Tibial nerve (tissue), 4 donors: Measurements from ENCODE around the gene PRSS22. TPM values are rescaled to one million over a fixed set of nuclear protein-coding genes. Genes with fewer than 3 reads are reported as not detected.
"Not testable (repeated sequence)": the region's sequence is repeated elsewhere in the genome, so short reads cannot be mapped to it uniquely, and the experiment has no call there.

Source experiments
- DNase-seq, 2 donors: peaks; one replicate each; pipeline ENCODE4 v3.0.0-alpha.2; 2019; ENCODE audit warnings: low spot score in 2 of 2
- H3K27ac ChIP-seq, 4 donors: fragments of 200-600 bp; sonication (generic) in 3 of 4; one replicate each; pipeline ENCODE4 v1.5.1; 2017 to 2019; ENCODE audit warnings: mild to moderate bottlenecking in 1 of 4
- H3K27me3 ChIP-seq, 2 donors: fragments of 200-600 bp; sonication (generic) in 1 of 2; one replicate each; pipeline versions ENCODE4 v1.5.1 to v1.6.0; 2017 to 2019
- H3K36me3 ChIP-seq, 3 donors: fragments of 200-600 bp; sonication (generic); one replicate each; pipeline ENCODE4 v1.5.1; 2018 to 2019
- H3K4me1 ChIP-seq, 4 donors: fragments of 200-600 bp; sonication (generic) in 3 of 4; one replicate each; pipeline ENCODE4 v1.5.1; 2017 to 2019
- H3K4me3 ChIP-seq, 4 donors: fragments of 200-600 bp; sonication (generic) in 3 of 4; one replicate each; pipeline ENCODE4 v1.5.1; 2017 to 2019; ENCODE audit warnings: mild to moderate bottlenecking in 1 of 4, moderate library complexity in 1 of 4
- H3K9me3 ChIP-seq, 4 donors: fragments of 200-600 bp; sonication (generic) in 3 of 4; one replicate each; pipeline ENCODE4 v1.5.1; 2017 to 2019
- EP300 ChIP-seq, 2 donors: sonication (generic); formaldehyde crosslinking; IDR thresholded peaks; one replicate each; pipeline ENCODE4 v1.6.1; 2017; ENCODE audit warnings: antibody characterized with exemption in 2 of 2, mild to moderate bottlenecking in 1 of 2
- POLR2A ChIP-seq, 2 donors: fragments of 450-650 bp; IDR thresholded peaks; one replicate each; pipeline ENCODE4 v1.6.1; 2017; ENCODE audit warnings: antibody characterized with exemption in 2 of 2, mild to moderate bottlenecking in 2 of 2, moderate library complexity in 2 of 2
- WGBS, 2 donors: methylation state at CpG; one replicate each; pipeline ENCODE4 v1.1.5; 2018; 5-methylcytosine and 5-hydroxymethylcytosine counted together
- total RNA-seq, 4 donors: library from RNA; depleted of rRNA; stranded (reverse); fragments of >200 nt; gene quantifications; one replicate each; pipeline ENCODE4 v1.1.0, GENCODE V29; 2016
- TF ChIP-seq, protein P1 (sequence below), 5 experiments: fragments of 200-600 bp in 3 of 5; fragments of 450-650 bp in 2 of 5; sonication (generic) in 3 of 5; IDR thresholded peaks; one replicate each; pipeline ENCODE4 v1.5.1; 2016 to 2019; ENCODE audit warnings: antibody characterized with exemption in 5 of 5, mild to moderate bottlenecking in 3 of 5, moderate library complexity in 2 of 5

Gene PRSS22
- not detected for total RNA-seq

DNA sequence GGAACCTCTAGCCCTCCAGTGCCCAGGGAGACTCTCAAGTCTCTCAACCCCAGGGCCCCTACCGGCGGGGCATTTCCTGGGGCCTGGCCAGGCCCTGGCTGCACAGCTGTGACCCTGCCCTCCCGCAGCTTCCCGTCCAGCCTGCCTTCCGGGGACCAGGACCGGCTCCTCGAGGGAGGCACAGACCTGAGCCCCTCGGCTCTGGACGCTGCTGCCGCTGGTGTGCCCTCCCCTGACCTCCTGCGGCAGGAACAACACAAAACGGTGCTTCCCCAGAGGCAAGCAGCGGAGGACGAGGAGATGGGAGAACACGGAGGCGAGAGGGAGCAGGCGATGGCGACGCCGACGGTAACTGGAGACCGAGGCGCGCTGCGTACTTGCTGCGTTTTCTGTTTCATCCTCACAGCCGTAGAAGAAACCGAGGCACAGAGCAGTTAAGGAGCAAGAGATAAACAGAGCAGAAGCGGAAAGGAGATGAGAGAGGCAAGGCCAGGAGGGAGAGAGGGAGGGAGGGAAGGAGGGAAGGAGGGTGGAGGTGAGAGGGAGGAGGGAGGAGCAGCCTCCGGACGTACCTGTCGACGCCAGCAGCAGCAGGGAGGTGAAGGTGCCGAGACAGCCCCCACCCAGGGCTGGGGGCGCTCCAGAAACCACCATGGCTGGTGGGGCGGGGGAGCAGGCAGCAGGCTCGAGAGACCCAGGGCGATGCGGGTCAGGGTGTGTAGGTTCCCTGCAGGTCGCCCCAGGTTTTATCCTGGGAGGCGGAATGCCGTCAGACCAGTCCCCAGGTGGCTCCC, at the start of gene PRSS22:
TSS of gene PRSS22 (minus strand) at position 720 of the 794 bp plus-strand sequence. CDS start at position 654, 66 bp downstream.
- no peak within 1 kb of the TSS for H3K27ac ChIP-seq
- no peak for DNase-seq
- peaks cover 0 to 43% (median 1%) of the 10 kb centered on the region in 4 donors for H3K9me3 ChIP-seq
- H3K4me1 ChIP-seq, result peaks cover 0 to 7% (median 0%) of the 10 kb centered on the region in 4 donors
- H3K4me3 ChIP-seq, result peak within 1 kb of the TSS in 1 of 4 donors; percentile 5
- TF ChIP-seq, protein P1, sequence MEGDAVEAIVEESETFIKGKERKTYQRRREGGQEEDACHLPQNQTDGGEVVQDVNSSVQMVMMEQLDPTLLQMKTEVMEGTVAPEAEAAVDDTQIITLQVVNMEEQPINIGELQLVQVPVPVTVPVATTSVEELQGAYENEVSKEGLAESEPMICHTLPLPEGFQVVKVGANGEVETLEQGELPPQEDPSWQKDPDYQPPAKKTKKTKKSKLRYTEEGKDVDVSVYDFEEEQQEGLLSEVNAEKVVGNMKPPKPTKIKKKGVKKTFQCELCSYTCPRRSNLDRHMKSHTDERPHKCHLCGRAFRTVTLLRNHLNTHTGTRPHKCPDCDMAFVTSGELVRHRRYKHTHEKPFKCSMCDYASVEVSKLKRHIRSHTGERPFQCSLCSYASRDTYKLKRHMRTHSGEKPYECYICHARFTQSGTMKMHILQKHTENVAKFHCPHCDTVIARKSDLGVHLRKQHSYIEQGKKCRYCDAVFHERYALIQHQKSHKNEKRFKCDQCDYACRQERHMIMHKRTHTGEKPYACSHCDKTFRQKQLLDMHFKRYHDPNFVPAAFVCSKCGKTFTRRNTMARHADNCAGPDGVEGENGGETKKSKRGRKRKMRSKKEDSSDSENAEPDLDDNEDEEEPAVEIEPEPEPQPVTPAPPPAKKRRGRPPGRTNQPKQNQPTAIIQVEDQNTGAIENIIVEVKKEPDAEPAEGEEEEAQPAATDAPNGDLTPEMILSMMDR (IDR thresholded peaks at IDR 0.05), result no peak
- TF ChIP-seq EP300 (IDR thresholded peaks at IDR 0.05) (no peak), POLR2A (IDR thresholded peaks at IDR 0.05) (no peak)
- 8 to 13% methylated on average over 38 to 41 of the region's 42 CpGs for WGBS, 2 donors
- peaks cover 0 to 69% of the 10 kb centered on the region in 2 donors for H3K27me3 ChIP-seq
- H3K36me3 ChIP-seq, result no peaks in the 10 kb centered on the region

DNA sequence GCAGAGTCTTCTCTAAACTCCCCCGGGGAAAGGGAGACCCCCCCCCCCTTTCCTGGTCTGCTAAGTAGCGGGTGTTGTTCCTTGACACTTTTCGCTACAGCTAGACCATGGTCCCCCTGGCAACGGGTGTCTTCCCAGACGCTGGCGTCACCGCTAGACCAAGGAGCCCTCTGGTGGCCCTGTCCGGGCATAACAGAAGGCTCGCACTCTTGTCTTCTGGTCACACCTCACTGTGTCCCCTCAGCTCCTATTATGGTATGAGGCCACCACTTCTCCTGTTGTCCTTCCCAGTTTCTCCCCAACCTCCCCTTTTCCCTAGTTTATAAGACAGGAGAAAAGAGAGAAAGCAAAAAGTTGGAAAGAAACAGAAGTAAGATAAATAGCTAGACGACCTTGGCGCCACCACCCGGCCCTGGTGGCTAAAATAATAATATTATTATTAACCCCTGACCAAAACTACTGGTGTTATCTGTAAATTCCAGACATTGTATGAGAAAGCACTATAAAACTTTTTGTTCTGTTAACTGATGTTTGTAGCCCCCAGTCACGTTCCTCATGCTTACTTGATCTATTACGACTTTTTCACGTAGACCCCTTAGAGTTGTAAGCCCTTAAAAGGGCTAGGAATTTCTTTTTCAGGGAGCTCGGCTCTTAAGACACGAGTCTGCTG, 49.2 kb upstream of the PRSS22 start:
- Histone ChIP-seq H3K27ac (peak overlapping the region in 2 of 4 donors; percentile 43 to 53), H3K4me1 (peaks cover 0 to 33% (median 5%) of the 10 kb centered on the region in 4 donors)
- not testable (repeated sequence) for H3K4me3 ChIP-seq, H3K27me3 ChIP-seq, H3K9me3 ChIP-seq, H3K36me3 ChIP-seq
- TF ChIP-seq, protein P1 (IDR thresholded peaks at IDR 0.05), result peak; percentile 23 to 84 (median 57)
- 22 to 24% methylated on average over 14 to 15 of the region's 17 CpGs for WGBS, 2 donors
- DNase-seq, result peak in 1 of 2 donors; percentile 36

GRCh38 chr16:2905988-2906387, 48.0 kb upstream of the PRSS22 start:
- H3K4me1 ChIP-seq, result peaks cover 0 to 28% (median 5%) of the 10 kb centered on the region in 4 donors
- peaks cover 0 to 3% (median 0%) of the 10 kb centered on the region in 3 donors for H3K36me3 ChIP-seq
- no peak overlapping the region for H3K4me3 ChIP-seq
- DNase-seq, result no peak
- H3K27ac ChIP-seq, result peak overlapping the region in 2 of 4 donors; percentile 53 to 63
- 26 to 34% methylated on average over 12 of the region's 12 CpGs for WGBS, 2 donors
- H3K9me3 ChIP-seq, result no peaks in the 10 kb centered on the region
- TF ChIP-seq, protein P1 (IDR thresholded peaks at IDR 0.05), result no peak
- no peak for TF ChIP-seq POLR2A (IDR thresholded peaks at IDR 0.05)
- TF ChIP-seq EP300 (IDR thresholded peaks at IDR 0.05), result no peak
- H3K27me3 ChIP-seq, result no peaks in the 10 kb centered on the region

- H3K9me3 ChIP-seq, result no peaks in the 10 kb centered on the region
- peak in 1 of 2 donors; percentile 99 for TF ChIP-seq EP300 (IDR thresholded peaks at IDR 0.05)
- peak; percentile 92 to 95 for TF ChIP-seq POLR2A (IDR thresholded peaks at IDR 0.05)
- TF ChIP-seq, protein P1 (IDR thresholded peaks at IDR 0.05), result peak in 1 of 5 experiments; percentile 49
- H3K4me1 ChIP-seq, result peaks cover 0 to 26% (median 5%) of the 10 kb centered on the region in 4 donors
- 1 to 2% methylated on average over 32 to 49 of the region's 51 CpGs for WGBS, 2 donors
- peak overlapping the region; percentile 70 to 96 (median 90) for H3K27ac ChIP-seq
- peak; percentile 100 for DNase-seq
- H3K27me3 ChIP-seq, result no peaks in the 10 kb centered on the region
- peaks cover 0 to 9% (median 0%) of the 10 kb centered on the region in 3 donors for H3K36me3 ChIP-seq
- peak overlapping the region; percentile 53 to 89 (median 67) for H3K4me3 ChIP-seq
Observed at GRCh38 chr16:2905241-2905987, 47.4 kb upstream of the PRSS22 start.
